IMR-90 (cell line): ENCODE data around the gene FAM81A. TPM values are rescaled to one million over a fixed set of nuclear protein-coding genes. Genes with fewer than 3 reads are reported as not detected.

ENCODE experiments used
- ATAC-seq: fragments of 200-7000 bp; cut with Tn5 transposase; 2 replicates; pipeline ENCODE4 v1.9.1; 2020; ENCODE audit warnings: low read depth, mild to moderate bottlenecking, moderate library complexity
- BruUV-seq: library from RNA; stranded (reverse); fragments of 400-500 nt; replicated peaks from 2 replicates; lab custom pipeline; 2021; lab: Mats Ljungman, UMichigan
- CTCF ChIA-PET: fragments of 300-600 bp; formaldehyde crosslinking; extraction: SDS; loops from one replicate; lab custom pipeline; 2021; ENCODE audit warnings: antibody characterized with exemption; lab: Yijun Ruan, JAX
- POLR2A ChIA-PET: fragments of 300-600 bp; sonication (Branson Sonifier 250); formaldehyde crosslinking; loops from one replicate; lab custom pipeline; 2022; ENCODE audit warnings: antibody characterized with exemption; ENCODE audit not compliant: unreplicated experiment; lab: Charles Lee
- DNase-seq: peaks from one replicate; pipeline ENCODE4 v3.0.0; 2013
- H2AFZ ChIP-seq: replicated peaks from 2 replicates; pipeline ENCODE3; 2013; ENCODE audit warnings: low read length, mild to moderate bottlenecking; ENCODE audit not compliant: poor library complexity
- H2AK5ac ChIP-seq: 2 replicates; pipeline ENCODE4 v1.6.1; 2013; ENCODE audit warnings: low read depth, low read length, inconsistent platforms
- H2AK9ac ChIP-seq: replicated peaks from 2 replicates; pipeline ENCODE3; 2013; ENCODE audit warnings: mild to moderate bottlenecking, low read depth, low read length, moderate library complexity; ENCODE audit not compliant: poor library complexity
- H2BK120ac ChIP-seq: 2 replicates; pipeline ENCODE4 v1.6.1; 2013; ENCODE audit warnings: low read depth, low read length, inconsistent platforms
- H2BK15ac ChIP-seq: 3 replicates; pipeline ENCODE4 v1.6.1; 2013; ENCODE audit warnings: low read depth, low read length, inconsistent platforms
- H2BK20ac ChIP-seq: 2 replicates; pipeline ENCODE4 v1.6.1; 2013; ENCODE audit warnings: low read depth, mild to moderate bottlenecking, inconsistent platforms, low read length, moderate library complexity
- H2BK5ac ChIP-seq: 2 replicates; pipeline ENCODE4 v1.6.1; 2013; ENCODE audit warnings: mild to moderate bottlenecking, low read depth, low read length, inconsistent platforms; ENCODE audit not compliant: poor library complexity, severe bottlenecking
- H3K14ac ChIP-seq: replicated peaks from 2 replicates; pipeline ENCODE4 v1.6.1; 2013; ENCODE audit warnings: low read depth, low read length, inconsistent platforms
- H3K18ac ChIP-seq: 2 replicates; pipeline ENCODE4 v1.6.1; 2013; ENCODE audit warnings: low read depth, low read length, control low read depth
- H3K23ac ChIP-seq: 2 replicates; pipeline ENCODE4 v1.6.1; 2013; ENCODE audit warnings: low read depth, low read length, inconsistent platforms
- H3K27ac ChIP-seq: 2 replicates; pipeline ENCODE4 v1.5.1; 2013; ENCODE audit warnings: mild to moderate bottlenecking, control low read depth, low read length; ENCODE audit not compliant: insufficient read depth
- H3K27me3 ChIP-seq: 2 replicates; pipeline ENCODE4 v1.6.1; 2013; ENCODE audit warnings: low read length; ENCODE audit not compliant: control insufficient read depth, insufficient read depth
- H3K36me3 ChIP-seq: 2 replicates; pipeline ENCODE4 v1.6.1; 2013; ENCODE audit warnings: low read length, mixed read lengths; ENCODE audit not compliant: control insufficient read depth, insufficient read depth
- H3K4ac ChIP-seq: 2 replicates; pipeline ENCODE4 v1.6.1; 2013; ENCODE audit warnings: low read depth, low read length, inconsistent platforms
- H3K4me1 ChIP-seq: 2 replicates; pipeline ENCODE4 v1.6.1; 2013; ENCODE audit warnings: low read length, mixed read lengths; ENCODE audit not compliant: control insufficient read depth, insufficient read depth
- H3K4me2 ChIP-seq: 2 replicates; pipeline ENCODE4 v1.6.1; 2013; ENCODE audit warnings: low read depth, mild to moderate bottlenecking, control low read depth, low read length, moderate library complexity
- H3K4me3 ChIP-seq: 2 replicates; pipeline ENCODE4 v1.5.1; 2013; ENCODE audit warnings: low read depth, mild to moderate bottlenecking, control low read depth, low read length, moderate library complexity; ENCODE audit not compliant: insufficient read depth
- H3K56ac ChIP-seq: 2 replicates; pipeline ENCODE4 v1.6.1; 2013; ENCODE audit warnings: low read length, inconsistent platforms; ENCODE audit not compliant: insufficient read depth; ENCODE audit errors: extremely low read depth
- H3K79me1 ChIP-seq, 2 experiments: 2 replicates each; pipeline ENCODE4 v1.6.1; 2013; ENCODE audit warnings: low read length in 2 of 2, inconsistent platforms in 1 of 2, low read depth in 1 of 2
- H3K9ac ChIP-seq: 2 replicates; pipeline ENCODE4 v1.6.1; 2013; ENCODE audit warnings: low read depth, low read length, control low read depth
- H3K9me1 ChIP-seq: 2 replicates; pipeline ENCODE4 v1.6.1; 2013; ENCODE audit warnings: low read length, inconsistent platforms; ENCODE audit not compliant: insufficient read depth
- H3K9me3 ChIP-seq: 2 replicates; pipeline ENCODE4 v1.6.1; 2013; ENCODE audit warnings: low read length; ENCODE audit not compliant: control insufficient read depth, insufficient read depth
- H4K20me1 ChIP-seq: 2 replicates; pipeline ENCODE4 v1.6.1; 2013; ENCODE audit warnings: low read length, inconsistent platforms; ENCODE audit not compliant: insufficient read depth
- H4K5ac ChIP-seq: 2 replicates; pipeline ENCODE4 v1.6.1; 2013; ENCODE audit warnings: mild to moderate bottlenecking, low read depth, low read length, control low read depth
- H4K8ac ChIP-seq, 2 experiments: 2 replicates each; pipeline ENCODE4 v1.6.1; 2013; ENCODE audit warnings: low read depth in 2 of 2, low read length in 2 of 2, control low read depth in 1 of 2, inconsistent platforms in 1 of 2
- H4K91ac ChIP-seq: 2 replicates; pipeline ENCODE4 v1.6.1; 2013; ENCODE audit warnings: low read depth, low read length, inconsistent platforms; ENCODE audit not compliant: insufficient read depth
- BHLHE40 ChIP-seq: fragments of 150-350 bp; IDR thresholded peaks from 2 replicates; pipeline ENCODE4 v1.6.1; 2016; ENCODE audit warnings: mild to moderate bottlenecking, low read depth, low read length
- CHD1 ChIP-seq: IDR thresholded peaks from 2 replicates; pipeline ENCODE4 v1.6.1; 2012; ENCODE audit warnings: low read depth, low read length, improper control_type of control experiment
- CTCF ChIP-seq: conservative IDR thresholded peaks from 2 replicates; pipeline ENCODE4 v1.5.1; 2012; ENCODE audit warnings: mild to moderate bottlenecking, low read depth, low read length, improper control_type of control experiment
- ELK1 ChIP-seq: fragments of 150-350 bp; IDR thresholded peaks from 2 replicates; pipeline ENCODE4 v1.6.1; 2016; ENCODE audit warnings: low read depth, mild to moderate bottlenecking, low read length, moderate library complexity, borderline replicate concordance
- MXI1 ChIP-seq: IDR thresholded peaks from 2 replicates; pipeline ENCODE4 v1.6.1; 2012; ENCODE audit warnings: low read depth, mild to moderate bottlenecking, low read length, moderate library complexity, borderline replicate concordance
- NFE2L2 ChIP-seq: fragments of 150-350 bp; IDR thresholded peaks from 2 replicates; pipeline ENCODE4 v1.6.1; 2016; ENCODE audit warnings: low read depth, mild to moderate bottlenecking, low read length
- POLR2A ChIP-seq: IDR thresholded peaks from 2 replicates; pipeline ENCODE4 v1.6.1; 2012; ENCODE audit warnings: mild to moderate bottlenecking, low read depth, low read length
- RAD21 ChIP-seq: IDR thresholded peaks from 2 replicates; pipeline ENCODE4 v1.6.1; 2012; ENCODE audit warnings: low read length, improper control_type of control experiment
- RCOR1 ChIP-seq: IDR thresholded peaks from 2 replicates; pipeline ENCODE4 v1.6.1; 2012; ENCODE audit warnings: mild to moderate bottlenecking, low read length, improper control_type of control experiment; ENCODE audit not compliant: insufficient replicate concordance
- RFX5 ChIP-seq: IDR thresholded peaks from 2 replicates; pipeline ENCODE4 v1.8.0; 2012; ENCODE audit warnings: low read depth, mild to moderate bottlenecking, low read length, moderate library complexity
- SMC3 ChIP-seq: fragments of 150-350 bp; IDR thresholded peaks from 2 replicates; pipeline ENCODE4 v1.6.1; 2016; ENCODE audit warnings: low read depth, mild to moderate bottlenecking, antibody characterized with exemption, low read length, moderate library complexity
- USF2 ChIP-seq: fragments of 150-350 bp; IDR thresholded peaks from 2 replicates; pipeline ENCODE4 v1.6.1; 2017; ENCODE audit warnings: mild to moderate bottlenecking, antibody characterized with exemption, low read length, low read depth
- WGBS, 2 experiments: methylation state at CpG; one replicate each; pipeline versions ENCODE4 v1.1.5 to v1.1.7; 2013; ENCODE audit warnings: missing lambda C conversion rate in 2 of 2; ENCODE audit not compliant: insufficient read length in 1 of 2; ENCODE audit errors: extremely low coverage in 2 of 2; 5-methylcytosine and 5-hydroxymethylcytosine counted together
- dilution Hi-C: fragments of 300-500 bp; cut with HindIII; formaldehyde crosslinking; loops from one replicate; pipeline ENCODE4 v1.14.3; 2018; ENCODE audit warnings: low sequenced_read_pairs; ENCODE audit not compliant: unreplicated experiment
- in situ Hi-C: fragments of 300-500 bp; cut with MboI; formaldehyde crosslinking; loops from 3 replicates; pipeline ENCODE4 v1.14.3; 2019; ENCODE audit warnings: low sequenced_read_pairs, inconsistent platforms, mixed read lengths
- intact Hi-C: fragments of 100-400 bp; cut with micrococcal nuclease; formaldehyde crosslinking; loops from 2 replicates; pipeline ENCODE4 v1.10.0; 2022
- polyA plus RNA-seq, 3 experiments: library from polyadenylated mRNA; depleted of rRNA; stranded (reverse); fragments of >200 nt; gene quantifications; 2 replicates each; pipeline ENCODE4 v1.2.3, GENCODE V29; 2012; ENCODE audit warnings: low replicate concordance in 1 of 3
- total RNA-seq: library from RNA; depleted of rRNA; stranded (reverse); fragments of >200 nt; gene quantifications from 2 replicates; pipeline ENCODE4 v1.2.3, GENCODE V29; 2012

FAM81A gene
- total and polyA plus RNA-seq, 2 of the 4 experiments (the other 2 are of a cell fraction): not detected

- Histone ChIP-seq H4K20me1 (no peaks in the 10 kb centered on the region), H3K56ac (no peak overlapping the region), H3K18ac (no peak overlapping the region), H3K4me3 (no peak overlapping the region), H2BK5ac (no peak overlapping the region), H3K14ac (no peak overlapping the region), H3K23ac (no peak overlapping the region; the same call in 1 of the 2 replicates), H3K36me3 (no peaks in the 10 kb centered on the region), H4K5ac (no peak overlapping the region), H3K27ac (no peak overlapping the region), H3K9ac (no peak overlapping the region), H3K4ac (no peak overlapping the region), H3K9me3 (no peaks in the 10 kb centered on the region), H4K91ac (no peak overlapping the region), H3K27me3 (peaks cover 25% of the 10 kb centered on the region), H2AFZ (no peak overlapping the region), H3K79me1 (no peaks in the 10 kb centered on the region), H2BK120ac (no peak overlapping the region), H3K4me2 (no peak overlapping the region), H2AK5ac (no peak overlapping the region), H2AK9ac (no peak overlapping the region), H3K4me1 (no peaks in the 10 kb centered on the region), H3K9me1 (peaks cover 10% of the 10 kb centered on the region; the same call in 1 of the 2 replicates), H2BK20ac (no peak overlapping the region), H2BK15ac (no peak overlapping the region), H4K8ac (no peak overlapping the region)
- ATAC-seq (no peak), DNase-seq (no peak)
- intact Hi-C loops: no loop called here
- no TSS peak for BruUV-seq
- dilution Hi-C loops: no loop called here
- CTCF ChIA-PET: no interaction called here
- in situ Hi-C loops: no loop called here
- no CpG with 5 or more reads among the region's 1 CpG for WGBS, 2 experiments
- no peak for TF ChIP-seq MXI1
- no peak for TF ChIP-seq ELK1
- no peak for TF ChIP-seq CHD1
- no peak for TF ChIP-seq BHLHE40
- no peak for TF ChIP-seq RAD21
- no peak for TF ChIP-seq CTCF
- no peak for TF ChIP-seq USF2
- no peak for TF ChIP-seq RFX5
- no peak for TF ChIP-seq NFE2L2
- TF ChIP-seq POLR2A: no peak
- no peak for TF ChIP-seq RCOR1
- TF ChIP-seq SMC3: no peak
- POLR2A ChIA-PET: interaction anchor here (0.6 kb wide), 1 partner anchor 137 kb away, joined by 3 read pairs; no protein-coding TSS in a partner anchor
Observed at GRCh38 chr15:59447367-59447766, 9.4 kb downstream of the FAM81A start.
